Subcutaneous adipose tissue (tissue), 4 donors: ENCODE results near the gene CSTF3. TPM values are rescaled to one million over a fixed set of nuclear protein-coding genes. Genes with fewer than 3 reads are reported as not detected.

ENCODE experiments used
- small RNA-seq: library from RNA; depleted of rRNA; stranded (forward); fragments of <200 nt; gene quantifications from one replicate; pipeline ENCODE3, GENCODE V24; 2016
- total RNA-seq, 4 donors: library from RNA; depleted of rRNA; stranded (reverse); fragments of >200 nt; gene quantifications; one replicate each; pipeline ENCODE4 v1.1.0, GENCODE V29; 2016
- TF ChIP-seq, protein P1 (sequence below): fragments of 450-650 bp; IDR thresholded peaks from one replicate; pipeline ENCODE4 v1.5.1; 2016; ENCODE audit warnings: low read depth, mild to moderate bottlenecking, control low read depth, antibody characterized with exemption, moderate library complexity

CSTF3 gene
- total RNA-seq, 4 donors from 2014 or later: 10.5 to 20.7 (median 13.4) TPM

DNA sequence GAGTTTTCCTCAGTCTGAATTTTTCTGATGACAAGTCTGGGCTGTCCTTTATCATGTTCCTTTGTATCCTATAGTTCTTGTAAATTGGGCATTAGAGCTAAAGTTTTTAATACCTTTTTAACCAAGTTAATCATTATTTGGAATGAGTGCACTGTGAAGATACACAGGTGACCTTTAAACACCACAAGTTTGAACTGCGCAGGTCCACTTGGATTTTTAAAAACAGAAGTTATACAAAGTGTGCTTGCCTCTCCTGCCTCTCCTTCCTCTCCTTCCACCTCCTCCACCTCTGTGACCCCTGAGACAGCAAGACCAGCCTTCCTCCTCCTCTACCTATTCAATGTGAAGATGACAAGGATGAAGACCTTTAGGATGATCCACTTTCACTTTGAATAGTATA, 126.3 kb downstream of the CSTF3 start:
- TF ChIP-seq, protein P1, sequence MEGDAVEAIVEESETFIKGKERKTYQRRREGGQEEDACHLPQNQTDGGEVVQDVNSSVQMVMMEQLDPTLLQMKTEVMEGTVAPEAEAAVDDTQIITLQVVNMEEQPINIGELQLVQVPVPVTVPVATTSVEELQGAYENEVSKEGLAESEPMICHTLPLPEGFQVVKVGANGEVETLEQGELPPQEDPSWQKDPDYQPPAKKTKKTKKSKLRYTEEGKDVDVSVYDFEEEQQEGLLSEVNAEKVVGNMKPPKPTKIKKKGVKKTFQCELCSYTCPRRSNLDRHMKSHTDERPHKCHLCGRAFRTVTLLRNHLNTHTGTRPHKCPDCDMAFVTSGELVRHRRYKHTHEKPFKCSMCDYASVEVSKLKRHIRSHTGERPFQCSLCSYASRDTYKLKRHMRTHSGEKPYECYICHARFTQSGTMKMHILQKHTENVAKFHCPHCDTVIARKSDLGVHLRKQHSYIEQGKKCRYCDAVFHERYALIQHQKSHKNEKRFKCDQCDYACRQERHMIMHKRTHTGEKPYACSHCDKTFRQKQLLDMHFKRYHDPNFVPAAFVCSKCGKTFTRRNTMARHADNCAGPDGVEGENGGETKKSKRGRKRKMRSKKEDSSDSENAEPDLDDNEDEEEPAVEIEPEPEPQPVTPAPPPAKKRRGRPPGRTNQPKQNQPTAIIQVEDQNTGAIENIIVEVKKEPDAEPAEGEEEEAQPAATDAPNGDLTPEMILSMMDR: no peak

Small RNA genes lying within 50 kb of the gene (small RNA-seq; reads per million reads assigned to genes)
- 0.49 reads per million for gene RF00019

Other genes with a start within 250 kb of the CSTF3 start
- gene DEPDC7, start 145.6 kb downstream of the CSTF3 start, total RNA-seq: 1 to 10 TPM in 2 of 4 donors, under 1 TPM in 1, not detected in 1; 0.66 to 2.2 (median 2.0) TPM
- gene TCP11L1, start 121.9 kb downstream of the CSTF3 start, total RNA-seq: 10 to 100 TPM; 25.2 to 31.1 (median 28.6) TPM
- gene HIPK3, start 95.9 kb upstream of the CSTF3 start, total RNA-seq: 100 to 1,000 TPM; 243 to 401 (median 307) TPM
- gene KIAA1549L, start 214.6 kb upstream of the CSTF3 start, total RNA-seq: under 1 TPM in 3 of 4 donors, not detected in 1; 0.33 to 0.68 (median 0.44) TPM